ENCODE measurements around the gene FBN3.
"Not testable (repeated sequence)": the region's sequence is repeated elsewhere in the genome, so short reads cannot be mapped to it uniquely, and the experiment has no call there.

Gene FBN3

GRCh38 chr19:8117991-8118390 is 31.4 kb downstream of the FBN3 start:
- DNase-seq (ENCODE audit: low spot score): no peak

DNA sequence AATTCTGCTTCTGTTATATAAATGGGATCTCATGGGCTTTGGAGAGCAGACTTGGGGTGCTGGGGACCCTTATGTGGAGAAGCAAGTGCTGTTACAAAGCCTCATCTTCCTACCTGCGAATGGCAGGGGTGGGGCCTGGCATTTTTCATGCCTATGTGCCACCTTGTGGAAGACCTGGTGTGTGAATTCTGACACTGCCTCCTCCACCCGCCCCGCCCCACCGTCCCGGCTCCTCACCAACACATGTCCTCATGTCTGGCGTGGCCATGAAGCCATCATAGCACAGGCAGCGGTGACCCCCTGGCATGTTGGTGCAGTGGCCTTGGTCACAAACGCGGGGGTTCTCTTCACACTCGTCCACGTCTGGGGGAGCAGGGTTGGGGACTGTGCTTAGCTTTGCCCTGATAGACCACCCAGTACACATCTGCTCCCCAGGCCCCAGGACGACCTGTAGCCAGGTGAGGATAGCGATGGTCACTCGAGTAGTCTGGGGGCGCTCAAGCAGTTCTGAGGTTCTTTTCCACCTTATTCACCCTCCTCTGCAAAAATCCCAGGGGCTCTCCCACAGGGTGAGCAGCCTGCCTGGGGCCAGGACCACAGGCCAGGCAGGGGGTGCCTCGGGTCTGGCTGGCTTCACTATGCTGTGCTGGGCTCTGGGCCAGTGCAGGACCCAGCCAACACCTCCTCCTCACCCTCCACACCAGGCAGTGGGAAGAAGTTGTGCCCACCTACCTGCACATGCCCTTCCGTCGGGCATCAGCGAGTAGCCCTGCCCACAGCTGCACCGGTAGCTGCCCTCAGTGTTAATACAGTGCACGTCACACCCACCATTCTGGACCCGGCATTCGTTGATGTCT is 32.7 kb downstream of the FBN3 start:
- DNase-seq (ENCODE audit: low spot score): no peak

- DNase-seq (ENCODE audit: low spot score): no peak
Observed at GRCh38 chr19:8115805-8116396, 33.5 kb downstream of the FBN3 start.

GRCh38 chr19:8113017-8113416 is 36.4 kb downstream of the FBN3 start:
- DNase-seq (ENCODE audit: low spot score): no peak

DNA sequence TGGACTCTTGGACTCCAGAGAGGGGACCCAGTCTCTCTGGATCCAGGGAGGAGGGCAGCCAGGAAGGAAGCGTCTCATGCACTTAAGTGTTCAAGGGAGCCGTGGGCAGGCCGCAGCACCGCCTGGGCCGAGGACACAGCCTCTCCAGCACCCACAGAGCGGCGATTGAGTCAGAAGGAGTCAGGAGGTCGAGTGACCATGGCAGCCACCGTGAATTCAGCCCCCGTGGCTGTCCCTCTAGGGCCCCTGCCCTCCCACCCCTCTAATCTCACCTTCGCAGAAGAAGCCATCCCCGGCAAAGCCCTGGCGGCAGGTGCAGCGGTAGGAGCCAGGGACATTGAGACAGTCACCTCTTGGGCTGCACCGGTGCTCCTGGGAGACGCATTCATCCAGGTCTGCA is 38.0 kb downstream of the FBN3 start:
- DNase-seq (ENCODE audit: low spot score): no peak

DNA sequence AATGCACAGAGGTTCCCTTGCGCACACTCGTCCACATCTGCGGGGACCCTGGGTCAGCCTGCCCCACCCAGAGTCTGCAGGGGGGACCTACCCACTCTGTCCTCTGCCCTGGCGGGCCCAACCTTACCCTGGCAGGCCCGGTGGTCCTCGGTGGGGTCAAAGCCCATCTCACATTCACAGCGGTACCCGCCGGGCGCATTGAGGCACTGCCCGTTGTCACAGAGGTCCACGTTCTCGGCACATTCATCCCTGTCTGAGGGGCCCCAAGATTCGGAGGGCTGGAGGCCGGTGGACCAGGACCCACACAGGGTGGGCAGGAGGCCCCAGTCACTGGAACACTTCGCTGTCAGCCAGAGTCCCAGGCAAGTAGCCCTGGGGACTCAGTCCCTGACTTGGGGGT is 38.5 kb downstream of the FBN3 start:
- DNase-seq (ENCODE audit: low spot score): no peak

DNA sequence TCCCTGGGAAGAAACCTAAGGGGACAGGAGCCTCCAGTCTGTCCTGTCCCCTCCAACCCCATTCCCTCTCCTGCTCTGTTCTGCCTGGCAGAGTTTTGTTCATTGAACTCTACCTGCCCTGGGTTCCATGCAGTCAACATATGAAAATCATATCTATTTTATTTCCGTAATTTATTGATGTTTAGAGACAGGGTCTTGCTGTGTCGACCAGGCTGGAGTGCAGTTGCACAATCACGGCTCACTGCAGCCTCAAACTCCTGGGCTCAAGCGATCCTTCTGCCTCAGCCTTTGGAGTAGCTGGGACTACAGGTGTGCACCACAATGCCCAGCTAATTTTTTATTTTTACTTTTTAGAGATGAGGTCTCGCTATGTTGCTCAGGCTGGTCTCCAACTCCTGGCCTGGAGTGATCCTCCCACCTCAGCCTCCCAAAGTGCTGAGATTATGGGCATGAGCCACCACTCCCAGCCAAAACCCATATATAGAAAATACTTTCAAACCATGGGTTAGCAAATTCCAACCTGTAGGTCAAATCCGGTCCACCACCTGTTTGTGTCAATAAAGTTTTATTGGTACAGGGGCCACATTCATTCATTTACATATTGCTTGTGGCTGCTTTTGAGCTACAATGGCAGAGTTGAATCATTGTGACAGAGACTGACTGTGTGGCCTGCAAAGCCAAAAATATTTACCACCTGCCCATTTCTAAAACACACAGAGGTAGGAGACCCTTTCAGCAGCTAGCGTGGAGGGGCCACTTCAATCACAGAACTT is 39.3 kb downstream of the FBN3 start:
- DNase-seq (ENCODE audit: low spot score): no peak

DNA sequence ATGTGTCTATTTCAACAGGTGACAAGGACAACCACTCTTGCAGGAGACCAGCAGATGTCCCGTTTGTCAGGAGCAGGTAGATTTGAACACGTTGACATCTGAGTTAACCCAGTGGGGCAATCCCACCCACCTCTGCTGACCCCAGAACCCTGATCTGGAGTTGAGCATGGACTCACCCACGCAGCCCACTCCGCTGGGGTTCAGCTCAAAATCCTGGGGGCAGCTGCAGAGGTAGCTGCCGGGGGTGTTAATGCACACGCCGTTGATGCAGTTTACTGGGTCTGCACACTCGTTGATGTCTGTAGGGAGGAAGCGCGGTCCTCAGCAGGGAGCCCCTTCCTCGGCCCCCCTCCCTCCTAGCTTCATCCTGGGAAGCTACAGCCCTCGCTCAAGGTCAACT is 39.9 kb downstream of the FBN3 start:
- no peak for DNase-seq (ENCODE audit: low spot score)

- DNase-seq (ENCODE audit: low spot score): no peak
Observed at GRCh38 chr19:8108560-8109445, 40.6 kb downstream of the FBN3 start.

DNA sequence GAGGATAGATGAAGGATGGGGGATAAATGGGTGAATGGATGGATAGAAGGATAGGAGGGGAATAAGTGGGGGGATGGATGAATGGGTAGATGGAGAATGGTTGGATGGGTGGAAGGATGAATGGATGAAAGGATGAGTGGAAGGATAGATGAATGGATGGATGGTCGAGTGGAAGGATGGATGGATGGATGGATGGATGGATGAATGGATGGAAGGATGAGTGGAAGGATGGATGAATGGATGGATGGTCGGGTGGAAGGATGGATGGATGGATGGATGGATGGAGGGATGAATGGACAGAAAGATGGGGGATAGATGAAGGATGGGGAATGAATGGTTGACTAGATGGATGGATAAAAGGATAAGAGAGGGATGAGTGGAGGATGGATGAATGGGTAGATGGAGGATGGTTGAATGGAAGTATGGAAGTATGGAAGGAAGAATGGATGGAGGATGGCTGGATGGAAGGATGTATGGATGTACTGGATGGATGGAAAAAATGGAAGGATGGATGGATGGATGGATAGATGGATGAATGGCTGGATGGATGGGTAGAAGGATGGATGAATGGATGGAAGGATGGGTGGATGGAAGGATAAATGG is 42.0 kb downstream of the FBN3 start:
- DNase-seq (ENCODE audit: low spot score): no peak

DNA sequence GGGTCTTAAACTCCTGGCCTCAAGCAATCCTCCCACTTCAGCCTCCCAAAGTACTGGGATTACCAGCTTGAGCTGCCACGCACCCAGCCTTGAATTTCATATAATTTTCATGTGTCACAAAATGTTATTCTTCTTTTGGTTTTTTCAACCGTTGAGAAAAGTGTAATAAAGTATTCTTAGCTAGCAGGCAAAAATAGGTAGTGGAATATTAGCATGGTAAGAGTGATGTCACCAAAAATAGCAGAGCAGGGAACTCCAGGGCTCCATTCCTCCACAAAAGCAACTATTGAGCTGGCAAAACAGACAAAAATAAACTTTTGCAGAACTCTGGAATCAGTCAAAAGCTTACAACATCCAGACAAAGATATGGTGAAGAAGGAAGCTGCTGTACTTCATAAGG is 43.9 kb downstream of the FBN3 start:
- DNase-seq (ENCODE audit: low spot score): no peak

DNA sequence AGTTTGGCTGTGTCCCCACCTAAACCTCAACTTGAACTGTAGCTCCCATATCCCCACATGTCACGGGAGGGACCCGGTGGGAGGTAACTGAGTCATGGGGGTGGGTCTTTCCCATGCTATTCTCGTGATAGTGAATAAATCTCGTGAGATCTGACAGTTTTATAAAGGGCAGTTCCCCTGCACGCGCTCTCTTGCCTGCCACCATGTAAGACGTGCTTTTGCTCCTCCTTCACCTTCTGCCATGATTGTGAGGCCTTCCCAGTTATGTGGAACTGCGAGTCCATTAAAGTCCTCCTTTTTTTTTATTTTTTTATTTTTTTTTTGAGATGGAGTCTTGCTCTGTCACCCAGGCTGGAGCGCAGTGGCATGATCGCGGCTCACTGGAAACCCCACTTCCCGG is 47.5 kb downstream of the FBN3 start:
- DNase-seq (ENCODE audit: low spot score): not testable (repeated sequence)

- no peak for DNase-seq (ENCODE audit: low spot score)
Observed at GRCh38 chr19:8101311-8101710, 48.1 kb downstream of the FBN3 start.

GRCh38 chr19:8097681-8098567 is 51.5 kb downstream of the FBN3 start:
- DNase-seq (ENCODE audit: low spot score): no peak

DNA sequence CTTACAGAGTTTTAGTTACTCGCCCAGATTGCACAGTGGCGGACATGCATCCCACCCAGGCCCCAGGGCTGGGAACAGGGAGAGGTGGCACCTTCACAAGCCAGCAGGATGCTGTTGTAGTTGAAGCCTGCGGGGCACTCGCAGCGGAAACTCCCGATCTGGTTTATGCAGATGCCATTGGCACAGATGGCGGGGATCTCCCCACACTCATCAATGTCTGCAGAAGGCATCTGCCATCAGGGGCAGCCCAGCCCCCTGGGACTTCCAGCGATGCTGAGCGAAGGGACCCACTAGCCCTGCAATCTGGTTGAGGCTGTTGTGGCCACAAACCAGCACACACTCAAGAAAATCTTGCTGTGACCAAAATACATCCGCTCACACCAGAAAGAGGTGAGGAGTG is 52.2 kb downstream of the FBN3 start:
- DNase-seq (ENCODE audit: low spot score): no peak

DNA sequence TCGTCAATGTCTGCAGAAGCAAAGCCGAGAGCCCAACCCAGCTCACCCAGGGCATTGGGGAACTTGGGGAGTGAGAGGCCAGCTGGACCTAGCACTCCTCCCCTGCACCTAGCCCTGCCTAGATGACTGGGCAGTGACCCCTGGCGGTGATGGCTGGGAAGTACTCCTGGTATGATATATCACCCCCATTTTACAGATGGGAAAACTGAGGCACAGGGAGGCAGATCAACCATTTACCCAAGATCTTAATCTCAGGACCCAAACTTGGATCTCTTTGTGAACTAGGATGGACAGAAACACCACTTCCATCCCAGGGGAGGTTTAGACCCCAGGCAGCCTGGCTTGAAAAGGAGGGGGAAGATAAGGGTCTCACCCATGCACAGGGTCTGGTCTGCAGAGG is 53.3 kb downstream of the FBN3 start:
- no peak for DNase-seq (ENCODE audit: low spot score)

DNA sequence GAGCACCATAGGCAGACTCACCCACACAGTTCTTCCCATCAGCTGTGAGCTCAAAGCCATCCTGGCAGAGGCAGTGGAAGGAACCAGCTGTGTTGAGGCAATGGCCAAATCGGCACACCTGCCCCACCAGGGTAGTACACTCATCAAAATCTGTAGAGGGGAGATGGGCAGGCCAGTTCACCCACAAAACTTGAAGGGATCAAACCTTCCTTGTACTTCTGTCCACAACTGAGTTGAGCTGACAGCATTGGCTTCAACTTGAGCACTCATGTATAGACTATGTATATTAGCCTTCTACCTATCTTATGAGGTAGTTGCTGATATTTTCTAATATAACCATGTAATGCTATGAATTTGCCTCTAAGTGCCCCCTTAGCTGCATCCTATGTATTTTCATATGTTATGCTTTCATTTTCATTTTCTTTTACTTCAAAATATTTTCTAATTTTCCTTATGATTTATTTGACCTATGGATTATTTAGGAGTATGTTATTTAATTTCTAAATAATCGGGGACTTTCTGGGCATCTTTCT is 54.0 kb downstream of the FBN3 start:
- no peak for DNase-seq (ENCODE audit: low spot score)

DNA sequence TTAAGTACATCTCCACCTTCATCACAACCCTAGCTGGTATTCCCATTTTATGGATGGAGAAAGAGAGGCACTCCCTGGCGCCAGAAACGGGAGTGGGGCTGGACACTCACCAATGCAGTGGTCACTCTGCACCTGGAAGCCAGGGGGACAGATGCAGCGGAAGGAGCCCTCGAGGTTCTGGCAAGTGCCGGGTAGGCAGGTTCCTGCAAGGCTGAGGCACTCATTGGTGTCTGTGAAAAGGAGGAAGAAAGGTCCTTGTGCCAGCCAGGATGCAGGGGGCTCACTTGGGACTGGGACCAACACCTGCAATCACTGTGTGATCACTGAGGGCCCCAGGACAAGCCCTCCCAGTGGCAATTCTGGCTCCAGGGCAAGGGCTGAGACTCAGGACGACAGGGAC is 55.1 kb downstream of the FBN3 start:
- no peak for DNase-seq (ENCODE audit: low spot score)

DNA sequence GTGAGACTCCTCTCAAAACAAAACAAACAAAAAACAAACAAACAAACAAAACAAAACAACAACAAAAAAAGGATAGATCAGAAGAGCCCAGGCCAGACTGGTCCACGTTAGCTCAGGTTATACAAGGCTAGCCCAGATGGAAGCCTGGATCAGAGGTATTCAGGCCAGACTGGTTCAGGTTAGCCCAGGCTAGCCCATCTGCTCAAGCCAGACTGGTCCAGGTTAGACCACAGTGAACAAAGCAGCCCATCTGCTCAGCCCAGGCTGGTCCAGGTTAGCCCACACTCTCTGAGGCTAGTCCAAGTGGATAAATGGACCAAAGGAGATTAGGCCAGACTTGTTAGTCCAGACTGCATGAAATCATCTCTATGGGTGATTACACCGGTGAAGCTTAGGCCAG is 55.7 kb downstream of the FBN3 start:
- DNase-seq (ENCODE audit: low spot score): no peak

GRCh38 chr19:8090950-8091349 is 58.4 kb downstream of the FBN3 start:
- DNase-seq (ENCODE audit: low spot score): no peak
